Pulmonary artery endothelial cell (primary cell): ENCODE results near the gene FRMD8. TPM values are rescaled to one million over a fixed set of nuclear protein-coding genes. Genes with fewer than 3 reads are reported as not detected.
"Not testable (repeated sequence)": the region's sequence is repeated elsewhere in the genome, so short reads cannot be mapped to it uniquely, and the experiment has no call there.

Experiments
- DNase-seq: peaks from one replicate; pipeline ENCODE4 v3.0.0-alpha.2; 2011; ENCODE audit warnings: low read depth, low spot score
- total RNA-seq: library from RNA; depleted of rRNA; stranded (reverse); fragments of >200 nt; gene quantifications from 2 replicates; pipeline ENCODE4 v1.2.3, GENCODE V29; 2014

Gene FRMD8
- total RNA-seq, 1 donor from 2014 or later = 78.5 TPM

GRCh38 chr11:65413077-65413664, 26.7 kb downstream of the FRMD8 start:
- not testable (repeated sequence) for DNase-seq

GRCh38 chr11:65414776-65415498, 28.5 kb downstream of the FRMD8 start:
- no peak for DNase-seq

GRCh38 chr11:65415499-65416340, 29.3 kb downstream of the FRMD8 start:
- DNase-seq = no peak

- DNase-seq = no peak
Measured at GRCh38 chr11:65416341-65416824, 29.9 kb downstream of the FRMD8 start.

GRCh38 chr11:65416841-65417701, 30.6 kb downstream of the FRMD8 start:
- DNase-seq = no peak

GRCh38 chr11:65417702-65418430, 31.4 kb downstream of the FRMD8 start:
- no peak for DNase-seq

GRCh38 chr11:65418431-65418680, 31.9 kb downstream of the FRMD8 start:
- DNase-seq = no peak

GRCh38 chr11:65418681-65419459, 32.4 kb downstream of the FRMD8 start:
- peak; percentile 95 for DNase-seq

GRCh38 chr11:65419460-65419771, 33.0 kb downstream of the FRMD8 start:
- no peak for DNase-seq

GRCh38 chr11:65419772-65420481, 33.5 kb downstream of the FRMD8 start:
- peak; percentile 74 for DNase-seq

- DNase-seq = no peak
Measured at GRCh38 chr11:65420506-65420905, 34.1 kb downstream of the FRMD8 start.

GRCh38 chr11:65420979-65421793, 34.7 kb downstream of the FRMD8 start:
- DNase-seq = peak; percentile 95

- DNase-seq = peak; percentile 92
Measured at GRCh38 chr11:65421794-65422632, 35.6 kb downstream of the FRMD8 start.

GRCh38 chr11:65422633-65423515, 36.4 kb downstream of the FRMD8 start, which contains the start of gene NEAT1:
NEAT1 (plus strand) TSS chr11:65422798.
- peak; percentile 82 for DNase-seq

- no peak for DNase-seq
Measured at GRCh38 chr11:65423516-65424204, 37.2 kb downstream of the FRMD8 start.
